HG02642 (cell line): ENCODE data around the gene KRTAP12-4.
"Not testable (repeated sequence)": the region's sequence is repeated elsewhere in the genome, so short reads cannot be mapped to it uniquely, and the experiment has no call there.

Experiments used
- ATAC-seq: cut with Tn5 transposase; IDR thresholded peaks from one replicate; pipeline ENCODE4 v1.9.1; 2021; ENCODE audit warnings: mild to moderate bottlenecking; ENCODE audit not compliant: unreplicated experiment, poor library complexity

The KRTAP12-4 gene

GRCh38 chr21:44658541-44658910 lies 4.1 kb upstream of the KRTAP12-4 start:
- no peak for ATAC-seq

GRCh38 chr21:44657635-44658540 lies 3.4 kb upstream of the KRTAP12-4 start, which contains the start of gene KRTAP12-3:
TSS of gene KRTAP12-3 (plus strand) at chr21:44657932. CDS start at chr21:44657980, 48 bp downstream.
- no peak for ATAC-seq

- ATAC-seq: no peak
These were observed 2.4 kb upstream of the KRTAP12-4 start for GRCh38 chr21:44656868-44657267.

- no peak for ATAC-seq
These were observed 543 bp downstream of the KRTAP12-4 start for GRCh38 chr21:44653656-44654575.

- no peak for ATAC-seq
These were observed 1.3 kb downstream of the KRTAP12-4 start for GRCh38 chr21:44653123-44653522.

GRCh38 chr21:44650973-44651675 lies 3.3 kb downstream of the KRTAP12-4 start:
- ATAC-seq: no peak

GRCh38 chr21:44650265-44650972 lies 4.0 kb downstream of the KRTAP12-4 start:
- ATAC-seq: no peak

GRCh38 chr21:44649521-44650100 lies 4.8 kb downstream of the KRTAP12-4 start:
- ATAC-seq: no peak

GRCh38 chr21:44648557-44649311 lies 5.7 kb downstream of the KRTAP12-4 start:
- ATAC-seq: no peak

- no peak for ATAC-seq
These were observed 7.3 kb downstream of the KRTAP12-4 start for GRCh38 chr21:44647222-44647552.

- ATAC-seq: not testable (repeated sequence)
These were observed 7.9 kb downstream of the KRTAP12-4 start, which contains the start of gene KRTAP10-11 for GRCh38 chr21:44646366-44647221. TSS of gene KRTAP10-11 (plus strand) at chr21:44646414. CDS start at chr21:44646459, 45 bp downstream.

- no peak for ATAC-seq
These were observed 9.6 kb downstream of the KRTAP12-4 start for GRCh38 chr21:44644878-44645277.

- ATAC-seq: no peak
These were observed 10.6 kb downstream of the KRTAP12-4 start for GRCh38 chr21:44643741-44644310.

- no peak for ATAC-seq
These were observed 13.7 kb downstream of the KRTAP12-4 start for GRCh38 chr21:44640761-44641160.

- ATAC-seq: no peak
These were observed 15.2 kb downstream of the KRTAP12-4 start for GRCh38 chr21:44639331-44639655.

GRCh38 chr21:44638506-44639330 lies 15.7 kb downstream of the KRTAP12-4 start:
- ATAC-seq: not testable (repeated sequence)
